GM18519 (cell line): ENCODE measurements around the gene SUCLG2.

Experiments used
- ATAC-seq: cut with Tn5 transposase; IDR thresholded peaks from one replicate; pipeline ENCODE4 v1.9.1; 2021; ENCODE audit warnings: mild to moderate bottlenecking, moderate library complexity; ENCODE audit not compliant: unreplicated experiment, low FRiP score

Gene SUCLG2

GRCh38 chr3:67414740-67415139, 239.7 kb downstream of the SUCLG2 start:
- no peak for ATAC-seq

GRCh38 chr3:67405193-67405592, 249.2 kb downstream of the SUCLG2 start:
- no peak for ATAC-seq

- ATAC-seq = no peak
Observed at GRCh38 chr3:67402873-67403272, 251.5 kb downstream of the SUCLG2 start.

GRCh38 chr3:67401921-67402320, 252.5 kb downstream of the SUCLG2 start:
- no peak for ATAC-seq

GRCh38 chr3:67400476-67400875, 253.9 kb downstream of the SUCLG2 start:
- ATAC-seq = no peak

GRCh38 chr3:67389176-67389575, 265.2 kb downstream of the SUCLG2 start:
- ATAC-seq = peak; percentile 84

GRCh38 chr3:67388738-67389137, 265.7 kb downstream of the SUCLG2 start:
- ATAC-seq = no peak

GRCh38 chr3:67386451-67386850, 268.0 kb downstream of the SUCLG2 start:
- no peak for ATAC-seq

GRCh38 chr3:67384760-67385397, 269.5 kb downstream of the SUCLG2 start:
- ATAC-seq = no peak

GRCh38 chr3:67384016-67384415, 270.4 kb downstream of the SUCLG2 start:
- ATAC-seq = no peak

GRCh38 chr3:67383379-67383778, 271.0 kb downstream of the SUCLG2 start:
- ATAC-seq = no peak

- ATAC-seq = no peak
Observed at GRCh38 chr3:67382536-67382935, 271.9 kb downstream of the SUCLG2 start.

- no peak for ATAC-seq
Observed at GRCh38 chr3:67381667-67382272, 272.6 kb downstream of the SUCLG2 start.

- no peak for ATAC-seq
Observed at GRCh38 chr3:67380118-67380517, 274.3 kb downstream of the SUCLG2 start.

- no peak for ATAC-seq
Observed at GRCh38 chr3:67377299-67377698, 277.1 kb downstream of the SUCLG2 start.

- ATAC-seq = no peak
Observed at GRCh38 chr3:67376416-67376815, 278.0 kb downstream of the SUCLG2 start.

GRCh38 chr3:67375976-67376375, 278.4 kb downstream of the SUCLG2 start:
- ATAC-seq = no peak

GRCh38 chr3:67362686-67363085, 291.7 kb downstream of the SUCLG2 start:
- peak; percentile 62 for ATAC-seq

- ATAC-seq = no peak
Observed at GRCh38 chr3:67361770-67362169, 292.6 kb downstream of the SUCLG2 start.

- ATAC-seq = no peak
Observed at GRCh38 chr3:67361323-67361722, 293.1 kb downstream of the SUCLG2 start.

- ATAC-seq = peak; percentile 64
Observed at GRCh38 chr3:67357610-67358458, 296.6 kb downstream of the SUCLG2 start.
